GM21825 (cell line): ENCODE measurements around the gene ABI1.

ENCODE experiments used
- ATAC-seq: cut with Tn5 transposase; IDR thresholded peaks from one replicate; pipeline ENCODE4 v1.9.1; 2021; ENCODE audit warnings: mild to moderate bottlenecking, moderate library complexity; ENCODE audit not compliant: unreplicated experiment

ABI1 gene

GRCh38 chr10:26855186-26855585 is 5.6 kb downstream of the ABI1 start:
- ATAC-seq = no peak

GRCh38 chr10:26854524-26854923 is 6.2 kb downstream of the ABI1 start:
- ATAC-seq = no peak

- no peak for ATAC-seq
These were observed 16.3 kb downstream of the ABI1 start for GRCh38 chr10:26844396-26844975.

GRCh38 chr10:26843736-26844135 is 17.0 kb downstream of the ABI1 start:
- no peak for ATAC-seq

- ATAC-seq = no peak
These were observed 18.9 kb downstream of the ABI1 start for GRCh38 chr10:26841733-26842317.

- no peak for ATAC-seq
These were observed 19.6 kb downstream of the ABI1 start for GRCh38 chr10:26840938-26841732.

GRCh38 chr10:26839966-26840627 is 20.7 kb downstream of the ABI1 start:
- ATAC-seq = no peak

- ATAC-seq = no peak
These were observed 23.6 kb downstream of the ABI1 start for GRCh38 chr10:26837139-26837538.

- no peak for ATAC-seq
These were observed 25.7 kb downstream of the ABI1 start for GRCh38 chr10:26835025-26835424.

GRCh38 chr10:26832960-26833359 is 27.8 kb downstream of the ABI1 start:
- no peak for ATAC-seq

- no peak for ATAC-seq
These were observed 28.8 kb downstream of the ABI1 start for GRCh38 chr10:26831936-26832335.

- ATAC-seq = no peak
These were observed 30.8 kb downstream of the ABI1 start for GRCh38 chr10:26829810-26830515.

- no peak for ATAC-seq
These were observed 36.6 kb downstream of the ABI1 start for GRCh38 chr10:26824015-26824690.

- ATAC-seq = no peak
These were observed 38.8 kb downstream of the ABI1 start for GRCh38 chr10:26821699-26822570.

GRCh38 chr10:26815500-26815899 is 45.3 kb downstream of the ABI1 start:
- ATAC-seq = no peak

GRCh38 chr10:26810435-26811026 is 50.2 kb downstream of the ABI1 start:
- ATAC-seq = no peak

GRCh38 chr10:26809973-26810372 is 50.8 kb downstream of the ABI1 start:
- no peak for ATAC-seq

- no peak for ATAC-seq
These were observed 53.2 kb downstream of the ABI1 start for GRCh38 chr10:26807532-26807931.

- no peak for ATAC-seq
These were observed 54.2 kb downstream of the ABI1 start for GRCh38 chr10:26806557-26806956.
